Sigmoid colon (tissue), 4 donors: ENCODE results near the gene CSNK2A1.

ENCODE experiments used
- EP300 ChIP-seq, 4 donors: sonication (generic); formaldehyde crosslinking; IDR thresholded peaks; one replicate each; pipeline ENCODE4 v1.6.1; 2017; ENCODE audit warnings: antibody characterized with exemption in 4 of 4
- POLR2A ChIP-seq, 2 donors: fragments of 450-650 bp; IDR thresholded peaks; one replicate each; pipeline ENCODE4 v1.6.1; 2016; ENCODE audit warnings: antibody characterized with exemption in 2 of 2, mild to moderate bottlenecking in 2 of 2, moderate library complexity in 2 of 2
- POLR2AphosphoS5 ChIP-seq, 4 donors: sonication (generic); formaldehyde crosslinking; IDR thresholded peaks; one replicate each; pipeline ENCODE4 v1.6.1; 2017; ENCODE audit warnings: antibody characterized with exemption in 4 of 4
- TF ChIP-seq, protein P1 (sequence below), 4 experiments: fragments of 450-650 bp in 3 of 4; fragments of 200-600 bp in 1 of 4; IDR thresholded peaks; one replicate each; pipeline ENCODE4 v1.5.1; 2016 to 2019; ENCODE audit warnings: antibody characterized with exemption in 4 of 4, mild to moderate bottlenecking in 3 of 4, moderate library complexity in 2 of 4

DNA sequence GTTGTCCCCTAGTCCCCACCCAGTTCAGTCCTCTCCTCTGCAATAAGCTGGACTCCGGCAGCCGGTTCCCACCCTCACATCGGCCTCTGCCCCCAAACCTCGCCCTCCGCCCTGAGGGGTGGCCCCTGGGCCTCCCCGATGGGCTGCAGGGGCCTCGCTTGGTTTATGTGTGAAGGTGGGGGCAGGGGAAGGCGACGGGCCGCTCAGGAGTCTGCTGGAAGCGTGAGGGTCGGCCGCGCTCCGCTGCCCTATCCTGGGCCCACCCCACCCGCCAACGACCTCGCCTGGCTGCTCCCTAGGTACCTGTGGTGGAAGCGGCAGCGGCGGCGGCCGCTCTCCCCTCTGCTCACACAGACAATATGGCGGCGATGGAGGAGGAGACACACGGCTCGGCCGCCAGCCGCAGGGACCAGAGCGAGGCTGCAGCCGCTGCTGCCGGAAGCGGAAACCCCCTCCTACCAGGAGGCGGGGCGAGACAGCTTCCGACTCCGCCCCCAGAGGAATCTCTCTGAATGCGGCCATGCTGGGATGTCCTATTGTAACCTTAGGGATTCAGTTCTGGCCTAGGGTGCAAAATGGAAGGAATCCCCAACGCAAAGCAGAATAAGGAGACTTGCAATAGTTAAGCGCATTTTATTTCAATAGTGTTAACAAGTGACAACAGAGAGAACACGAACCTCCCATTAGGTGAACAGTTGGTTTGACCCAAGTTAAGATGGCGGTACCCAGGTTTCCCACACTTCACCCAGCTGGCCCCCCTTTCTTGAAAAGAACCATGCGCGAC, at the start of gene CSNK2A1:
- TF ChIP-seq, protein P1, sequence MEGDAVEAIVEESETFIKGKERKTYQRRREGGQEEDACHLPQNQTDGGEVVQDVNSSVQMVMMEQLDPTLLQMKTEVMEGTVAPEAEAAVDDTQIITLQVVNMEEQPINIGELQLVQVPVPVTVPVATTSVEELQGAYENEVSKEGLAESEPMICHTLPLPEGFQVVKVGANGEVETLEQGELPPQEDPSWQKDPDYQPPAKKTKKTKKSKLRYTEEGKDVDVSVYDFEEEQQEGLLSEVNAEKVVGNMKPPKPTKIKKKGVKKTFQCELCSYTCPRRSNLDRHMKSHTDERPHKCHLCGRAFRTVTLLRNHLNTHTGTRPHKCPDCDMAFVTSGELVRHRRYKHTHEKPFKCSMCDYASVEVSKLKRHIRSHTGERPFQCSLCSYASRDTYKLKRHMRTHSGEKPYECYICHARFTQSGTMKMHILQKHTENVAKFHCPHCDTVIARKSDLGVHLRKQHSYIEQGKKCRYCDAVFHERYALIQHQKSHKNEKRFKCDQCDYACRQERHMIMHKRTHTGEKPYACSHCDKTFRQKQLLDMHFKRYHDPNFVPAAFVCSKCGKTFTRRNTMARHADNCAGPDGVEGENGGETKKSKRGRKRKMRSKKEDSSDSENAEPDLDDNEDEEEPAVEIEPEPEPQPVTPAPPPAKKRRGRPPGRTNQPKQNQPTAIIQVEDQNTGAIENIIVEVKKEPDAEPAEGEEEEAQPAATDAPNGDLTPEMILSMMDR (IDR thresholded peaks at IDR 0.05): no peak
- TF ChIP-seq POLR2A (IDR thresholded peaks at IDR 0.05): peak; percentile 54 to 86
- no peak for TF ChIP-seq EP300 (IDR thresholded peaks at IDR 0.05)
- peak; percentile 74 to 94 (median 90) for TF ChIP-seq POLR2AphosphoS5 (IDR thresholded peaks at IDR 0.05)
